ENCODE measurements around the gene TNPO2.

DNA sequence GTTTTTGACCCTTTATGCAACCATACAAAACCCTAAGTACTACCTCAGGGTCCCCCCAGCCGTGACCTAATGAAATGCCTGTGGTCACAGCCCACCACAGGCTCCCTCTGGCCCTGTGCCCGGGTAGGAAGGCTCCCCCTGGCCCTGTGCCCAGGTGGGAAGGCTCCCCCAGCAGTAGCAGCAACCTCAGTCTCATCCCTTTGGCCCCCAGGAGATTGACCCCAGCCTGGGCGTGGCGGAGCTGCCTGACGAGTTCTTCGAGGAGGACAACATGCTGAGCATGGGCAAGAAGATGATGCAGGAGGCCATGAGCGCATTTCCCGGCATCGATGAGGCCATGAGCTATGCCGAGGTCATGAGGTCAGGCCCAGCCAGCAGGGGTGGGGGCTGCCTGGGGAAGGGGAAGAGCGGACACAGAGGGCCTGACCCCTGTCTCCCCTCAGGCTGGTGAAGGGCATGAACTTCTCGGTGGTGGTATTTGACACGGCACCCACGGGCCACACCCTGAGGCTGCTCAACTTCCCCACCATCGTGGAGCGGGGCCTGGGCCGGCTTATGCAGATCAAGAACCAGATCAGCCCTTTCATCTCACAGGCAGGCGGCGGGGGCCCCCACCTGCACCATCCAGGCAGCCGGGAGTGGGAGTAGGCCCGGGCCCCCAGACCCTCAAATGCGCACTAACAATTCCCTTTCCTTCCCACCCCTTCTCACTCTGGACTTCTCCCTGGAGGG is 21.6 kb upstream of the TNPO2 start:
- TF ChIP-seq, protein P1, sequence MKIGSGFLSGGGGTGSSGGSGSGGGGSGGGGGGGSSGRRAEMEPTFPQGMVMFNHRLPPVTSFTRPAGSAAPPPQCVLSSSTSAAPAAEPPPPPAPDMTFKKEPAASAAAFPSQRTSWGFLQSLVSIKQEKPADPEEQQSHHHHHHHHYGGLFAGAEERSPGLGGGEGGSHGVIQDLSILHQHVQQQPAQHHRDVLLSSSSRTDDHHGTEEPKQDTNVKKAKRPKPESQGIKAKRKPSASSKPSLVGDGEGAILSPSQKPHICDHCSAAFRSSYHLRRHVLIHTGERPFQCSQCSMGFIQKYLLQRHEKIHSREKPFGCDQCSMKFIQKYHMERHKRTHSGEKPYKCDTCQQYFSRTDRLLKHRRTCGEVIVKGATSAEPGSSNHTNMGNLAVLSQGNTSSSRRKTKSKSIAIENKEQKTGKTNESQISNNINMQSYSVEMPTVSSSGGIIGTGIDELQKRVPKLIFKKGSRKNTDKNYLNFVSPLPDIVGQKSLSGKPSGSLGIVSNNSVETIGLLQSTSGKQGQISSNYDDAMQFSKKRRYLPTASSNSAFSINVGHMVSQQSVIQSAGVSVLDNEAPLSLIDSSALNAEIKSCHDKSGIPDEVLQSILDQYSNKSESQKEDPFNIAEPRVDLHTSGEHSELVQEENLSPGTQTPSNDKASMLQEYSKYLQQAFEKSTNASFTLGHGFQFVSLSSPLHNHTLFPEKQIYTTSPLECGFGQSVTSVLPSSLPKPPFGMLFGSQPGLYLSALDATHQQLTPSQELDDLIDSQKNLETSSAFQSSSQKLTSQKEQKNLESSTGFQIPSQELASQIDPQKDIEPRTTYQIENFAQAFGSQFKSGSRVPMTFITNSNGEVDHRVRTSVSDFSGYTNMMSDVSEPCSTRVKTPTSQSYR (CRISPR knock-in tag; IDR thresholded peaks at IDR 0.05; ENCODE audit: borderline replicate concordance): no peak
- TF ChIP-seq, protein P2, sequence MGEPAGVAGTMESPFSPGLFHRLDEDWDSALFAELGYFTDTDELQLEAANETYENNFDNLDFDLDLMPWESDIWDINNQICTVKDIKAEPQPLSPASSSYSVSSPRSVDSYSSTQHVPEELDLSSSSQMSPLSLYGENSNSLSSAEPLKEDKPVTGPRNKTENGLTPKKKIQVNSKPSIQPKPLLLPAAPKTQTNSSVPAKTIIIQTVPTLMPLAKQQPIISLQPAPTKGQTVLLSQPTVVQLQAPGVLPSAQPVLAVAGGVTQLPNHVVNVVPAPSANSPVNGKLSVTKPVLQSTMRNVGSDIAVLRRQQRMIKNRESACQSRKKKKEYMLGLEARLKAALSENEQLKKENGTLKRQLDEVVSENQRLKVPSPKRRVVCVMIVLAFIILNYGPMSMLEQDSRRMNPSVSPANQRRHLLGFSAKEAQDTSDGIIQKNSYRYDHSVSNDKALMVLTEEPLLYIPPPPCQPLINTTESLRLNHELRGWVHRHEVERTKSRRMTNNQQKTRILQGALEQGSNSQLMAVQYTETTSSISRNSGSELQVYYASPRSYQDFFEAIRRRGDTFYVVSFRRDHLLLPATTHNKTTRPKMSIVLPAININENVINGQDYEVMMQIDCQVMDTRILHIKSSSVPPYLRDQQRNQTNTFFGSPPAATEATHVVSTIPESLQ (CRISPR knock-in tag; conservative IDR thresholded peaks at IDR 0.05): no peak
- TF ChIP-seq, protein P3, sequence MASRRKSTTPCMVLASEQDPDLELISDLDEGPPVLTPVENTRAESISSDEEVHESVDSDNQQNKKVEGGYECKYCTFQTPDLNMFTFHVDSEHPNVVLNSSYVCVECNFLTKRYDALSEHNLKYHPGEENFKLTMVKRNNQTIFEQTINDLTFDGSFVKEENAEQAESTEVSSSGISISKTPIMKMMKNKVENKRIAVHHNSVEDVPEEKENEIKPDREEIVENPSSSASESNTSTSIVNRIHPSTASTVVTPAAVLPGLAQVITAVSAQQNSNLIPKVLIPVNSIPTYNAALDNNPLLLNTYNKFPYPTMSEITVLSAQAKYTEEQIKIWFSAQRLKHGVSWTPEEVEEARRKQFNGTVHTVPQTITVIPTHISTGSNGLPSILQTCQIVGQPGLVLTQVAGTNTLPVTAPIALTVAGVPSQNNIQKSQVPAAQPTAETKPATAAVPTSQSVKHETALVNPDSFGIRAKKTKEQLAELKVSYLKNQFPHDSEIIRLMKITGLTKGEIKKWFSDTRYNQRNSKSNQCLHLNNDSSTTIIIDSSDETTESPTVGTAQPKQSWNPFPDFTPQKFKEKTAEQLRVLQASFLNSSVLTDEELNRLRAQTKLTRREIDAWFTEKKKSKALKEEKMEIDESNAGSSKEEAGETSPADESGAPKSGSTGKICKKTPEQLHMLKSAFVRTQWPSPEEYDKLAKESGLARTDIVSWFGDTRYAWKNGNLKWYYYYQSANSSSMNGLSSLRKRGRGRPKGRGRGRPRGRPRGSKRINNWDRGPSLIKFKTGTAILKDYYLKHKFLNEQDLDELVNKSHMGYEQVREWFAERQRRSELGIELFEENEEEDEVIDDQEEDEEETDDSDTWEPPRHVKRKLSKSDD (CRISPR knock-in tag; IDR thresholded peaks at IDR 0.05; ENCODE audit: low read depth): no peak
- TF ChIP-seq KAT7 (CRISPR knock-in tag; IDR thresholded peaks at IDR 0.05; ENCODE audit: borderline replicate concordance): no peak
